NCI-H1048 (cell line): ENCODE data around the gene CPSF4L.
"Not testable (repeated sequence)": the region's sequence is repeated elsewhere in the genome, so short reads cannot be mapped to it uniquely, and the experiment has no call there.

ENCODE experiments used
- DNase-seq: peaks from one replicate; lab custom pipeline; 2025; lab: John Stamatoyannopoulos, UW

The CPSF4L gene

GRCh38 chr17:73261617-73261951 is at the start of gene CPSF4L:
Gene CPSF4L (minus strand): TSS chr17:73261880. CDS start chr17:73261818, 62 bp downstream.
- no peak for DNase-seq

- no peak for DNase-seq
Observed at GRCh38 chr17:73311428-73311780, 49.7 kb upstream of the CPSF4L start.

GRCh38 chr17:73309727-73310596 is 48.3 kb upstream of the CPSF4L start:
- DNase-seq, result no peak

DNA sequence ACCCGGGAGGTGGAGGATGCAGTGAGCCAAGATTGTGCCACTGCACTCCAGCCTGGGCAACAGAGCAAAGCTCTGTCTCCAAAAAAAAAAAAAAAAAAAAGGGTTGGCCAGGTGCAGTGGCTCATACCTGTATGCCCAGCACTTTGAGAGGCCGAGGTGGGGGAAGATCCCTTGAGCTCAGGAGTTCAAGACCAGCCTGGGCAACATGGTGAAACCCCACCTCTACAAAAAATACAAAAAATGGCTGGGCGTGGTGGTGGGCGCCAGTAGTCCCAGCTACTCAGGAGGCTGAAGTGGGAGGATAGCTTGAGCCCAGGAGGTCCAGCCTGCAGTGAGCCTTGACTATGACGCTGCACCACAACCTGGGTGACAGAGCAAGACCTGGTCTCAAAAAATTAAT is 47.3 kb upstream of the CPSF4L start:
- DNase-seq, result not testable (repeated sequence)

DNA sequence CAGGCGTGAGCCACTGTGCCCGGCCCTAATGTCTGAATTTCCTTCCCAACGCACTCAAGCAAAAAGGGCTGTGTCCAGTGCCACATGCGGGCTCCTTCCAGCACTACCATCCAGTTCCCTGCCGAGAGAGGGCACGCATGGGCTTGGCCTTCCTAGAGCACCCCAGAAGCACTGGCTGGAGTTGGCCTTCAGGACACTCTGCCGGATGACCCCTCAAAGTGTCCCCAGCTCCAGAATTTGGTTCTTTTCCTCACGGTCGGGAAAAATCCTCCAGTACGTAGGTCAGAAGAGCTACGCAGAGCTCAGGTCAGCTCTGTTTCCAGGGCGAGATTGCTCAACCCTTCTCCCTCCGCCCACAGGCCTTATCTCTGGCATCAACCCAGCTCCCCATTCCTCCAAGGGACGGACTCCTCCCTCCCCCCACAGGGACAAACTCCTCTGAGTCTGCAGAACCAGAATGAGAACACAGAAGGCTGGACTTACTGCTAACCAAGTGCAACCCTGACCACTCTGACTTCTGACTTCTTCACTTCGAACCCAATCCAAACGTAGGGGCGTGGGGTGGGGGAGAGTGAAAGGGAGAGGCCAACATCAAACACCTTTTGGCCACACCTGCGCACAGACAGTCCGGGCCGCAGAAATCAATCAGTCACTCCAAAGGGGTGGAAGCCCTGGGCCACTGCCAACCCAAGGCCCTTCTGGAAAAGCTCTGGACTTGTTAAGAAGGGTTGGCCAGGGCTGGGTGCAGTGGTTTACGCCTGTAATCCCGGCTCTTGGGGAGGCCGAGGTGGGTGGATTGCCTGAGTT is 46.5 kb upstream of the CPSF4L start:
- DNase-seq, result no peak

DNA sequence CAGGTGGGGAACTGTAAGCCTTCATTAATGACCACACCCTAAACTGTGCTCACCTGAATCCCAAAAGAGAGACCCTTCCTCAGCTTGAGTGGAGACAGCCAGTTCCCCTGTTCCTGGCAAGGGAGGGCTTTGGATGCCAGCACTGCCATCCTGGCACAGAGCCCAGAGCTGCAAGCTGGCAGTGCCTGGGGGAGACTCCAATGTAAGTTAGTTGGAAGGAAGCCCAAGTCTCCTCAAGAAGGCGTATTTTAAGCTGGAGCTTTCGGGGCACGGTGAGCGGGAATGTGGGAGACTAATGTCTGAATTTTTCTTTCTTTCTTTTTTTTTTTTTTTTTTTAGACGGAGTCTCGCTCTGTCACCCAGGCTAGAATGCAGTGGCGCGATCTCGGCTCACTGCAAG is 45.5 kb upstream of the CPSF4L start:
- no peak for DNase-seq

DNA sequence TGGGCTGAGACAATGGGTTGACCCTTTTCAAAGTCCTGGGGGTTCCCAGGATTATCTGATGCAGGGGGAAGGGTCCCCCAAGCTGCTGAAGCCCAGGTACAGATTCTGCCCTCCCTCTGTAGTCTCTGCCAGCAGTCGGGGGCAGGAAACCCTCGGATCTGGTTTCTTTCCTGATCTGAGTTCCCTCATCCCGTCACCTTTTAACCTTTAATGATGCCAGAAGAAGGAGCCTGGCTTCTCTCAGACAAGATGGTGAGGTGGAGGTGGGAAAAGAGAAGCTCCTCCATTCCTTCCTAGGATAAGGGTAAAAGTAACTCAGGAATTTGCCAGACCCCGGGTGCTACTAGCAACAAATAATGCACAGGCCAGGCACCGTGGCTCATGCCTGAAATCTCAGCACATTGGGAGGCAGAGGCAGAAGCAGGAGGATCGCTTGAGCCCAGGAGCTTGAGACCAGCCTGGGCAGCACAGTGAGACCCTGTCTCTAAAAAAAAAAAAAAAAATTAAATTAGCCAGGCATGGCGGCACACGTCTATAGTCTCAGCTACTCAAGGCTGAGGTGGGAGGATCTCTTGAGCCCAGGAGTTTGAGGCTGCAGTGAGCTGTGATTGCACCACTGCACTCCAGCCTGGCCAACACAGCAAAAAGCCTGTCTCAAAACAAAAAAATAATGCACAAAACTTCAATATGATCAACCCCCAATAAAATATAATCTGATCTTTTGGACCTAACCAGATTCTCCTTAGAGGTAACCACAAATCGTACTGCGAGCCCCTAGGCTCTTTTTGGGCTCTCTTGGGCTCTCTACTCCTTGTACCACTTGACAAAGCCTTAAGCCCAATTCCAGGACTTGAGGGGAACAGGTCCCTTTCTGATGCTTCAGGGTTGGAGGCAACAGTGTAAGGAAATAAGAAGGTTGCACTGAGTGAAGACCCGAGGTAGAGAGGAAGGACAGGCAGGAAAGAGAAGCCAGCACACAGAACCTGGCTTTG is 44.5 kb upstream of the CPSF4L start:
- DNase-seq, result no peak

DNA sequence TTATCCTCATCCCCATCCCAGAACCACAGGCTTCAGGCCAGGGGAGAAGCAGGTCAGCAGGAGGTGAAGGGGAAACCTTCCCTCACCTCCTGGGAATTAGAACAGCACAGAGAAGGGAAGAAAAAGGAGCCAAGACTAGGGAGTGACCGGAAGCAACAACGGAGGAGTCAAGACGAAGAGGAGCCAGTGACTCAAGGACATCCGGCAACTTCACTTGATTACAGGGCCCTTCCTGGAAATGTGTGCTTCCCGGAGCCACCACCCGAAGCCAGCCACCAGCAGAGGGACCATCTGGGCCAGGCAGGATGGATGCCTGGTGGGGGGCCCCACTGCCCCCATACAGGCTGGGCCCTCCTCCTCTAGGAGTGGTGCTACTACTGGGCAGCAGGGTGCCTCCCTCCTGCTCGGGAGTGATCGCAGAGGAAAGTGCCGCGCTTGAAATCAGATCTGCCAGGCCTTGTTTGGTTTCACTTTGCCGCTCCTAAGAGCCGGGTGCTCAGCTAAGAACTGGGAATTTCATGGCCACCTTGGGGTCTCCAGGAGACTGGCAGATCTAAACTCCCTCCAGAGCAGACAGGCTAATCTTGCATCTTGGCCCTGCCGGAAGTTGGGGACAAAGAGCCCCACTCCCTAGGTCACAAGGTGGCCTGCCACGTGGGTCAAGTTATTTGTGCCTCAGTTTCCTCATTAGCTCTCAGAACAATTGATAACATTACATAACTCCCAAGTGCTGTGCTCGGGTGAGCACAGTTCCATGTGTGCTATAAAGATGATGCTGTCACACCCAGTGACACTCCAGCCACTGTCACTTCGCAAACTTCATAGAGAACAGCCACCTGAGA is 43.5 kb upstream of the CPSF4L start:
- DNase-seq, result no peak

GRCh38 chr17:73304438-73304837 is 42.8 kb upstream of the CPSF4L start:
- DNase-seq, result no peak

- DNase-seq, result no peak
Observed at GRCh38 chr17:73302189-73302588, 40.5 kb upstream of the CPSF4L start.

DNA sequence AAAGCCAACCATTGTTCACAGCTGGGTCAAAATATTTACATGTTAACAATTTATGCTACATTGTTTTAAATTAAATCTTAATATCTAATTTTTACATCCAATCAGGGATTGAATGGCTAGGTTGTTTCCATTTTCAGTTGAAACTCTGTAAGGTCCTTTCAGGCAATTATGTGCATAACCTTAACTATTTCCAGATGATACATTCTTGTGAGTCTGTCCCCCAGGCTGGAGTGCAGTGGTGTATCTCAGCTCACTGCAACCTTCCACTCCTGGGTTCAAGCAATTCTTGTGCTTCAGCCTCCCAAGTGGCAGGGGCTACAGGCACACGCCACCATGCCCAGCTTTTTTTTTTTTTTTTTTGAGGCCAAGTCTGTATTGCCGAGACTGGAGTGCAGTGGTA is 39.7 kb upstream of the CPSF4L start:
- no peak for DNase-seq

GRCh38 chr17:73300392-73300791 is 38.7 kb upstream of the CPSF4L start:
- no peak for DNase-seq

DNA sequence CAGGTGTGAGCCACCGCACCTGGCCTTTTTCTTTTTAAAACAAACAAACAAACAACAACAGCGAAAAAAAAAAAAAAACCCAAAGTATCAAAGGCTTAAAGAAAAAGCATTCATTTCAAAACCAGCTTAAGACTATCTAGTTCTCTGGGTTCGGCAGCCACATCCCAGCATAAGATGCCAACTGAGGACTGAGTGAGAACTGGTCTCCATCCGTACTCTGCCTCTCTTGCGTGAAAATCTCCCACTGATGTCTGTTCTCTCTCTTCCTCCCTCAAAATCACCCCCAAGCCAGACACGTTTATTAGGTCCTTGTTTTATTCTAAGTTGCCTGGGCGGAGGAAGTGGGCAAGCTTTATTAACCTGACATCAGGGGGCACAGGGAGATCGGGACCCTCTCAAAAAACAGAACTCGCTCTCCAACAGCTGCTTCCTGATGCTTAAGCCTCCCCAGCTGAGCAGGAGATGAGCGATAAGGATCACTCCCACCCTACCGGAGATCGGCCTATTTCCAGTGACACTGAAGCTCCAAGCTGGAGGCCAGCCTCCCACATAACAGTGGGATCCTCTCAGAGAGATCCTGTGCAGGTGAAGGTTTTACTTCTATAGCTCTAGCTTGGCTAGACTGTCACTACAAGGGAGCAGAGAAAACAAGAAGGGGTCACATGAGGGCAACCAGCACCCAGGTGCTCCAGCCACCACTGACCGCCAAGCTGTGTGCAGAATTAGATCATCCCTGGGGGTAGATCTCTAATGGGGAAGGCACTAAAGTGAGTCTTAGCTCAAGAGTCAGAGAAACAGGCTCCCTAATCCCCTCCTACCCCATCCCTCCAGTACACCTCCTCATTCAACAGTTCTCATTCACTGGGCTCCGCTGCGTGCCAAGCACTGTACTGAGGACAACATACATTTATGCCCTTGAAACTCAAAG is 36.5 kb upstream of the CPSF4L start:
- no peak for DNase-seq

GRCh38 chr17:73293480-73293911 is 31.8 kb upstream of the CPSF4L start:
- DNase-seq, result no peak

DNA sequence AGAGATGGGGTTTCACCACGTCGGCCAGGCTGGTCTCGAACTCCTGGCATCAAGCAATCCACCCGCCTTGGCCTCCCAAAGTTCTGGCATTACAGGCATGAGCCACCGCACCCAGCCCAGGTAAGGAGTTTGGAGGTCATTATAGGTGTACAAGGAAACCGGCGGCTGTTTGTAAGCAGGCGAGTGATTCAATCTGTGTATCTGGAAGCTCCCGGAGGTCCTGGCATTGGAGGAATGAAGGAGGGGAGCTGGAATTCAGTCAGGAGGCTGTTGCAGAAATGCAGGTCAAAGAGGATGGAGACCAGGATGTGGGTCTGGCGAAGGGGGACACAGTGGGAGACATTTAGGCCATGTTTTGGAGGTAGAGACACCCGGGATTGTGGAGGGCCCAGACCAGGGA is 31.4 kb upstream of the CPSF4L start:
- no peak for DNase-seq

DNA sequence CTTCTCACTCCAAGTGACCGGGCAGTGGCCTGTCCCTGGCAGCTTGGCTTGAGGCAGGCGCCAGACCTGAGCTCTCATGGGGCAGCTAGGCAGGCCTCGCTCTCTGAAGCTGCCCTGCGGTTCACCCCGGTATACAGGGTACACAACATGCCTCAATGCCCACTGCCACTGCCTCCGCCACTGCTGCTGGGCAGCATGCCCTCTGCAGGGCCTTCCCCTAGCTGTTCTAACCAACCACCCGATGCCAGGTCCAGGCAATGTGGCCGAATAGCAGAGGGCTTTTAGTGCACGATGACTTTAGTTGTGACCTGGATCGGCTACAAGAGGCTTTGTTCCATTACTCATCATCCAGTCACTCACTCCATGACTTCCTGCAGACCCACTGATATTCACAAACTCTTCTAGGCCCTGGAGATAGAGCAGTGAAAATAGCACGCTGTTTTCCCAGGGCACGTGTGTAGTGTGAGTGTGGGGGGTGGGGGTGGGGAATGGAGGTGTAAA is 30.4 kb upstream of the CPSF4L start:
- no peak for DNase-seq

DNA sequence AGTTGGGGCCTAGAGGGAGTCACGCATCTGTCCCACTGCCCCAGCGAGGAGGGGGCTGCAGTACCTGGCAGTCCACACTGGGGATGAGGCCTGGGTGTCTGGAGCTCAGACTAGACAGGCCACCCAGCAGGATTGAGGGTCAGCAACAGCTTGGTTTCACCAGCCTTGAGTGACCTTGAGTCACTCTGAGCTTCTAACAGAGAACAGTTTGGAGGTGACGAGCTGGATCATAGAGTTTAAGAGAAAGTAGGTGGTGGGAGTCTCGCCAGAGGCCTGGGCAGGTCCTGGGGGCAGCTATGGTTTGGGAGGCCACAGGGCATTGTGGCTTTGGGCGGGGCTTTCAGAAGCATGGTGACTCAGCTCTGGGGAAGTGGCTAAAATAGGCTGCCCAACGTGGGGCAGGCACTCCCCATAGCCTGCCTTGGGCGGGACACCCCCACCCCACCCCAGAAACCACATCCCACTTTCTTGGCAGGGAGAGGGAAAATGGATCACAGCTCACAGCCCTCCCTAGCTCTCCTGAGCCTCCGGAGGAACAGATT is 29.7 kb upstream of the CPSF4L start:
- DNase-seq, result no peak

DNA sequence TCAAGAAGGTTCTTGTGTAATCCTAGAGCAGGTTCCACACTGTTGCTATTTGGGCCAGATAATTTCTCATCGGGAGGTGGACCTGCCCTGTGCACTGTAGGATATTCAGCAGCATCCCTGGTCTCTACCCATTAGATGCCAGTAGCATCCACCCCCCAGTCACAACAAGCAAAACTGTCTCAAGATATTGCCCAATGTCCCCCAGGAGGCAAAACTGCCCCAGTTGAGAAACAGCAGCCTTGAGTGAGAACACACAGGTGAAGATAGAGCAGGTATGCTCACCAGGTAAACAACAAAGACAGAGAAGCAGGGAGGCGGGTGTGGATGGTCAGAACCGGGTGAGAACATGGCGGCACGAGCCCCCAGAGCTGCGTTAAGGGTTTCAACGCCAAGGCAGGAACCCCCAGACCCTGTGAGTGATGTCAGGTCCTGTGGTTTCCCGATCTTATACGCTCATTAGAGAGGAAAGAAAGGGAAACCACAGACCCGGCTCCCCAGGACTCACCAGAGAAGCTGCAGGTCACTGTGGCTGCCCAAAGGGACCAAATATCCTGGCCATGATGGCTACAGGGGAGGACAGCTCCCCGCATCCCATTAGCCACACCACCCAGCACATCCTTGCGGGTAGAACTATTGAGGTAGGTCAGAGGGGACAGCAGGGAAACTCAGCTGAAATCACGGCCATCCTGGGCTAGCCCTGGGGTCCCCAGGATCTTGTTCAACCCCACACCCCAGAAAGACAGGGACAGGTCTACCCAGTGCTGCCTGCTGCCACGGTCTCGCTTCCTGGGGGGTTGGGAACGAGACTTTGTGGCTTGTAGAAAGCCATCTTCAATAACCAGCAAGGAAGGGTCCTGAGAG is 28.9 kb upstream of the CPSF4L start:
- DNase-seq, result no peak
